Activated CD4-positive, alpha-beta T cell treated with anti-CD3 and anti-CD28 coated beads, Interleukin-2, amount 10 ng/mL, durations not matched to agents 7 days and 5 days (primary cell): ENCODE data around the gene GSC2. TPM values are rescaled to one million over a fixed set of nuclear protein-coding genes. Genes with fewer than 3 reads are reported as not detected.
A peak's percentile ranks its signal among the peaks of the same experiment; 100 is the strongest.

Experiments used
- CTCF ChIA-PET: fragments of 350-600 bp; sonication (Branson Sonifier 250); formaldehyde crosslinking; loops from one replicate; lab custom pipeline; 2021; ENCODE audit warnings: antibody characterized with exemption; lab: Charles Lee
- POLR2A ChIA-PET: fragments of 350-600 bp; sonication (Branson Sonifier 250); formaldehyde crosslinking; loops from one replicate; lab custom pipeline; 2021; ENCODE audit warnings: antibody characterized with exemption; lab: Charles Lee
- DNase-seq: peaks from one replicate; pipeline ENCODE4 v3.0.0-alpha.2; 2020
- H3K27ac Mint-ChIP-seq: one replicate; pipeline ENCODE4 v1.8.0; 2021; ENCODE audit warnings: mild to moderate bottlenecking, moderate library complexity, mixed read lengths
- H3K27me3 Mint-ChIP-seq: one replicate; pipeline ENCODE4 v1.8.0; 2021; ENCODE audit warnings: mixed read lengths
- H3K36me3 Mint-ChIP-seq: one replicate; pipeline ENCODE4 v1.8.0; 2021; ENCODE audit warnings: low read depth, mixed read lengths
- H3K4me1 Mint-ChIP-seq: one replicate; pipeline ENCODE4 v1.8.0; 2021; ENCODE audit warnings: mixed read lengths
- H3K4me3 Mint-ChIP-seq: one replicate; pipeline ENCODE4 v1.8.0; 2021; ENCODE audit warnings: mild to moderate bottlenecking, moderate library complexity, mixed read lengths
- H3K9me3 Mint-ChIP-seq: one replicate; pipeline ENCODE4 v1.8.0; 2021; ENCODE audit warnings: mixed read lengths
- total RNA-seq, 2 experiments: library from RNA; stranded (reverse); gene quantifications; one replicate each; pipeline ENCODE4 v1.2.3, GENCODE V29; 2021

Gene GSC2
- total RNA-seq, 2 experiments from 2014 or later: not detected

GRCh38 chr22:19132693-19133400 is 17.2 kb downstream of the GSC2 start:
- H3K27ac Mint-ChIP-seq: no peak overlapping the region
- no peaks in the 10 kb centered on the region for H3K9me3 Mint-ChIP-seq
- peaks cover 27% of the 10 kb centered on the region for H3K36me3 Mint-ChIP-seq
- ChIA-PET CTCF (interaction anchor here (0.6 to 1.6 kb wide), 4 partner anchors 11 to 46 kb away, joined by 3 to 6 read pairs (median 3); partner anchors contain the start of gene ESS2), POLR2A (no interaction called here)
- H3K27me3 Mint-ChIP-seq: no peaks in the 10 kb centered on the region
- no peak for DNase-seq
- no peak overlapping the region for H3K4me3 Mint-ChIP-seq
- H3K4me1 Mint-ChIP-seq: no peaks in the 10 kb centered on the region

- no peak for DNase-seq
- H3K4me3 Mint-ChIP-seq: no peak overlapping the region
- H3K27me3 Mint-ChIP-seq: no peaks in the 10 kb centered on the region
- H3K27ac Mint-ChIP-seq: no peak overlapping the region
- H3K36me3 Mint-ChIP-seq: peaks cover 24% of the 10 kb centered on the region
- CTCF ChIA-PET: interaction anchor here (1.2 kb wide), 1 partner anchor 47 kb away, joined by 3 read pairs; no protein-coding TSS in a partner anchor
- no peaks in the 10 kb centered on the region for H3K9me3 Mint-ChIP-seq
- POLR2A ChIA-PET: no interaction called here
- no peaks in the 10 kb centered on the region for H3K4me1 Mint-ChIP-seq
Measured at GRCh38 chr22:19132153-19132552, 17.9 kb downstream of the GSC2 start.

GRCh38 chr22:19131685-19132015 is 18.4 kb downstream of the GSC2 start:
- Mint-ChIP-seq H3K9me3 (no peaks in the 10 kb centered on the region), H3K27me3 (no peaks in the 10 kb centered on the region), H3K4me3 (no peak overlapping the region), H3K36me3 (peaks cover 20% of the 10 kb centered on the region), H3K27ac (no peak overlapping the region), H3K4me1 (no peaks in the 10 kb centered on the region)
- POLR2A ChIA-PET: no interaction called here
- DNase-seq: no peak
- CTCF ChIA-PET: no interaction called here

GRCh38 chr22:19130959-19131684 is 19.0 kb downstream of the GSC2 start, which contains the start of gene TSSK2:
TSS of gene TSSK2 (plus strand) at chr22:19131308. CDS start at chr22:19131400, 92 bp downstream.
- no peaks in the 10 kb centered on the region for H3K27me3 Mint-ChIP-seq
- no peaks in the 10 kb centered on the region for H3K9me3 Mint-ChIP-seq
- H3K27ac Mint-ChIP-seq: no peak within 1 kb of the TSS
- no peaks in the 10 kb centered on the region for H3K4me1 Mint-ChIP-seq
- H3K4me3 Mint-ChIP-seq: no peak within 1 kb of the TSS
- DNase-seq: no peak
- CTCF ChIA-PET: no interaction called here
- POLR2A ChIA-PET: no interaction called here
- peaks cover 16% of the 10 kb centered on the region for H3K36me3 Mint-ChIP-seq

GRCh38 chr22:19129871-19130270 is 20.2 kb downstream of the GSC2 start:
- Mint-ChIP-seq H3K27me3 (no peaks in the 10 kb centered on the region), H3K4me1 (no peaks in the 10 kb centered on the region), H3K9me3 (no peaks in the 10 kb centered on the region), H3K36me3 (peaks cover 8% of the 10 kb centered on the region), H3K4me3 (no peak overlapping the region), H3K27ac (no peak overlapping the region)
- CTCF ChIA-PET: no interaction called here
- POLR2A ChIA-PET: no interaction called here
- DNase-seq: no peak

GRCh38 chr22:19128946-19129727 is 21.0 kb downstream of the GSC2 start:
- H3K9me3 Mint-ChIP-seq: no peaks in the 10 kb centered on the region
- CTCF ChIA-PET: no interaction called here
- no peaks in the 10 kb centered on the region for H3K4me1 Mint-ChIP-seq
- no peaks in the 10 kb centered on the region for H3K27me3 Mint-ChIP-seq
- DNase-seq: no peak
- H3K27ac Mint-ChIP-seq: no peak overlapping the region
- POLR2A ChIA-PET: interaction anchor here (0.6 kb wide), 1 partner anchor 139 kb away, joined by 4 read pairs; no protein-coding TSS in a partner anchor
- no peak overlapping the region for H3K4me3 Mint-ChIP-seq
- peaks cover 5% of the 10 kb centered on the region for H3K36me3 Mint-ChIP-seq

- Mint-ChIP-seq H3K27me3 (no peaks in the 10 kb centered on the region), H3K4me3 (no peak overlapping the region), H3K27ac (no peak overlapping the region), H3K4me1 (peaks cover 3% of the 10 kb centered on the region), H3K9me3 (no peaks in the 10 kb centered on the region), H3K36me3 (peaks cover 4% of the 10 kb centered on the region)
- ChIA-PET CTCF (interaction anchor here (1.2 kb wide), 1 partner anchor 16 kb away, joined by 4 read pairs; the partner anchor contains the start of gene ESS2), POLR2A (no interaction called here)
- no peak for DNase-seq
Measured at GRCh38 chr22:19128009-19128401, 22.1 kb downstream of the GSC2 start.

GRCh38 chr22:19127329-19128008 is 22.6 kb downstream of the GSC2 start:
- ChIA-PET POLR2A (no interaction called here), CTCF (interaction anchor here (1.2 kb wide), 1 partner anchor 17 kb away, joined by 4 read pairs; the partner anchor contains the start of gene ESS2)
- Mint-ChIP-seq H3K27ac (peak overlapping the region; percentile 71), H3K27me3 (no peaks in the 10 kb centered on the region), H3K4me1 (peaks cover 9% of the 10 kb centered on the region), H3K9me3 (no peaks in the 10 kb centered on the region), H3K4me3 (no peak overlapping the region), H3K36me3 (peaks cover 4% of the 10 kb centered on the region)
- no peak for DNase-seq

- POLR2A ChIA-PET: no interaction called here
- peak overlapping the region; percentile 19 for H3K27ac Mint-ChIP-seq
- H3K4me3 Mint-ChIP-seq: no peak overlapping the region
- DNase-seq: no peak
- H3K4me1 Mint-ChIP-seq: peaks cover 10% of the 10 kb centered on the region
- H3K9me3 Mint-ChIP-seq: no peaks in the 10 kb centered on the region
- H3K27me3 Mint-ChIP-seq: no peaks in the 10 kb centered on the region
- CTCF ChIA-PET: no interaction called here
- peaks cover 4% of the 10 kb centered on the region for H3K36me3 Mint-ChIP-seq
Measured at GRCh38 chr22:19126309-19127273, 23.5 kb downstream of the GSC2 start.

GRCh38 chr22:19125474-19126308 is 24.4 kb downstream of the GSC2 start:
- Mint-ChIP-seq H3K4me1 (peaks cover 17% of the 10 kb centered on the region), H3K27ac (no peak overlapping the region), H3K36me3 (peaks cover 3% of the 10 kb centered on the region), H3K27me3 (no peaks in the 10 kb centered on the region), H3K4me3 (no peak overlapping the region), H3K9me3 (no peaks in the 10 kb centered on the region)
- ChIA-PET POLR2A (no interaction called here), CTCF (interaction anchor here (0.5 kb wide), 1 partner anchor 202 kb away, joined by 3 read pairs; no protein-coding TSS in a partner anchor)
- DNase-seq: no peak

GRCh38 chr22:19125011-19125410 is 25.1 kb downstream of the GSC2 start:
- H3K9me3 Mint-ChIP-seq: no peaks in the 10 kb centered on the region
- POLR2A ChIA-PET: no interaction called here
- no peak for DNase-seq
- H3K4me1 Mint-ChIP-seq: peaks cover 24% of the 10 kb centered on the region
- CTCF ChIA-PET: no interaction called here
- H3K4me3 Mint-ChIP-seq: no peak overlapping the region
- H3K27me3 Mint-ChIP-seq: no peaks in the 10 kb centered on the region
- H3K27ac Mint-ChIP-seq: no peak overlapping the region
- peaks cover 3% of the 10 kb centered on the region for H3K36me3 Mint-ChIP-seq
